K562 (cell line): ENCODE measurements around the gene RTN4. TPM values are rescaled to one million over a fixed set of nuclear protein-coding genes. Genes with fewer than 3 reads are reported as not detected.
A peak's percentile ranks its signal among the peaks of the same experiment; 100 is the strongest.

Experiments
- CREB3L1 ChIP-seq: fragments of 450-650 bp; IDR thresholded peaks from 2 replicates; pipeline ENCODE4 v1.6.1; 2014; ENCODE audit warnings: low read depth, mild to moderate bottlenecking, moderate library complexity, borderline replicate concordance
- ELF2 ChIP-seq: fragments of 250-450 bp; sonication (Bioruptor Pico); IDR thresholded peaks from 2 replicates; pipeline ENCODE4 v1.5.0; 2021; ENCODE audit warnings: mild to moderate bottlenecking
- ETV1 ChIP-seq: fragments of 450-650 bp; conservative IDR thresholded peaks from 2 replicates; pipeline ENCODE4 v1.6.1; 2016; ENCODE audit warnings: missing genetic modification characterization, control low read depth, low read depth, missing compliant biosample characterization
- KLF13 ChIP-seq: fragments of 450-650 bp; IDR thresholded peaks from 2 replicates; pipeline ENCODE4 v1.6.1; 2016; ENCODE audit warnings: missing genetic modification characterization, low read depth, mild to moderate bottlenecking, missing compliant biosample characterization, moderate library complexity, borderline replicate concordance
- NUFIP1 ChIP-seq: fragments of 450-650 bp; IDR thresholded peaks from 2 replicates; pipeline ENCODE4 v1.6.1; 2018; ENCODE audit not compliant: partially characterized antibody
- RHOXF2B ChIP-seq: fragments of 250-450 bp; sonication (Bioruptor Pico); conservative IDR thresholded peaks from 2 replicates; pipeline ENCODE4 v1.5.1; 2021
- ZBTB26 ChIP-seq: fragments of 450-650 bp; formaldehyde crosslinking; IDR thresholded peaks from 2 replicates; pipeline ENCODE4 v1.4.0; 2022; ENCODE audit warnings: missing genetic modification characterization
- polyA plus RNA-seq, 8 experiments: library from polyadenylated mRNA; depleted of rRNA in 4 of 8; stranded (reverse) in 5 of 8; unstranded in 3 of 8; fragments of >200 nt; fragmentation: Nextera tagmentation in 2 of 8; fragmentation: Illumina TruSeq in 1 of 8; extraction: Ambion mirVana in 2 of 8; extraction: Trizol in 1 of 8; gene quantifications; 2 replicates each; pipeline versions ENCODE4 v1.2.1 to v1.2.3, GENCODE V29; 2011 to 2014; ENCODE audit warnings: inconsistent platforms in 1 of 8, missing spikeins in 1 of 8
- total RNA-seq, 7 experiments: library from RNA; depleted of rRNA in 6 of 7; stranded (reverse); fragments of >200 nt in 6 of 7; fragmentation: Illumina TruSeq in 2 of 7; extraction: Trizol in 2 of 7; gene quantifications; 2 replicates each; pipeline versions ENCODE4 v1.2.1 to v1.2.3, GENCODE V29; 2011 to 2021; ENCODE audit warnings: low replicate concordance in 1 of 7

The RTN4 gene
- total and polyA plus RNA-seq, 9 of the 15 experiments (the other 6 are each of a cell fraction or from before 2014, with no cell fraction given) = 73.0 to 248 (median 116) TPM

- TF ChIP-seq ZBTB26 (no peak), NUFIP1 (no peak), ETV1 (tag) (no peak), RHOXF2B (CRISPR knock-in tag) (0 out of 2 replicates have a peak, but pooled peaks have one; percentile 51), CREB3L1 (0 out of 2 replicates have a peak, but pooled peaks have one; percentile 41), KLF13 (tag) (0 out of 2 replicates have a peak, but pooled peaks have one; percentile 18), ELF2 (no peak)
Measured at GRCh38 chr2:55048508-55049042, 1.7 kb downstream of the RTN4 start (continued).
